Muscle of arm (tissue), 12 donors: ENCODE results near the gene CCDC141. TPM values are rescaled to one million over a fixed set of nuclear protein-coding genes. Genes with fewer than 3 reads are reported as not detected.
A peak's percentile ranks its signal among the peaks of the same experiment; 100 is the strongest.

ENCODE experiments used
- DNase-seq: peaks from one replicate; pipeline ENCODE4 v3.0.0-alpha.2; 2013
- polyA plus RNA-seq, 12 donors: library from polyadenylated mRNA; unstranded; fragments of 120-200 nt; gene quantifications; one replicate each; pipeline ENCODE4 v1.2.1, GENCODE V29; 2013; ENCODE audit not compliant: insufficient read length in 12 of 12

The CCDC141 gene
- polyA plus RNA-seq, 12 donors = 20.9 to 82.6 (median 69.1) TPM; not detected in 1

GRCh38 chr2:178978667-178979066 is 71.3 kb downstream of the CCDC141 start:
- no peak for DNase-seq

- peak; percentile 2 for DNase-seq
Observed at GRCh38 chr2:178976351-178976750, 73.6 kb downstream of the CCDC141 start.

GRCh38 chr2:178962805-178963433 is 87.0 kb downstream of the CCDC141 start:
- DNase-seq = no peak

GRCh38 chr2:178962152-178962551 is 87.8 kb downstream of the CCDC141 start:
- DNase-seq = no peak

GRCh38 chr2:178954049-178954448 is 95.9 kb downstream of the CCDC141 start:
- DNase-seq = no peak

GRCh38 chr2:178951266-178952006 is 98.5 kb downstream of the CCDC141 start:
- no peak for DNase-seq

GRCh38 chr2:178949584-178949983 is 100.4 kb downstream of the CCDC141 start:
- no peak for DNase-seq

- DNase-seq = no peak
Observed at GRCh38 chr2:178949151-178949550, 100.8 kb downstream of the CCDC141 start.

- DNase-seq = no peak
Observed at GRCh38 chr2:178947006-178947405, 102.9 kb downstream of the CCDC141 start.

- DNase-seq = no peak
Observed at GRCh38 chr2:178946494-178946893, 103.4 kb downstream of the CCDC141 start.

GRCh38 chr2:178943745-178944144 is 106.2 kb downstream of the CCDC141 start:
- no peak for DNase-seq

GRCh38 chr2:178934571-178934970 is 115.4 kb downstream of the CCDC141 start:
- no peak for DNase-seq

- DNase-seq = no peak
Observed at GRCh38 chr2:178933493-178933892, 116.4 kb downstream of the CCDC141 start.

- DNase-seq = no peak
Observed at GRCh38 chr2:178928077-178928476, 121.9 kb downstream of the CCDC141 start.

- DNase-seq = no peak
Observed at GRCh38 chr2:178927173-178927572, 122.8 kb downstream of the CCDC141 start.

GRCh38 chr2:178924817-178925216 is 125.1 kb downstream of the CCDC141 start:
- DNase-seq = no peak

- no peak for DNase-seq
Observed at GRCh38 chr2:178923546-178923945, 126.4 kb downstream of the CCDC141 start.

GRCh38 chr2:178920916-178921513 is 128.9 kb downstream of the CCDC141 start:
- DNase-seq = no peak

- DNase-seq = no peak
Observed at GRCh38 chr2:178917555-178917954, 132.4 kb downstream of the CCDC141 start.

GRCh38 chr2:178915423-178916173 is 134.3 kb downstream of the CCDC141 start:
- no peak for DNase-seq

GRCh38 chr2:178914259-178914849 is 135.6 kb downstream of the CCDC141 start:
- peak; percentile 80 for DNase-seq

- no peak for DNase-seq
Observed at GRCh38 chr2:178913049-178913441, 136.9 kb downstream of the CCDC141 start.
